Gastroesophageal sphincter (tissue), 2 donors: ENCODE measurements around the gene TSPEAR.

Experiments
- EP300 ChIP-seq: sonication (generic); formaldehyde crosslinking; IDR thresholded peaks from one replicate; pipeline ENCODE4 v1.6.1; 2017; ENCODE audit warnings: antibody characterized with exemption, mild to moderate bottlenecking
- POLR2A ChIP-seq, 2 donors: fragments of 450-650 bp; IDR thresholded peaks; one replicate each; pipeline ENCODE4 v1.6.1; 2017; ENCODE audit warnings: antibody characterized with exemption in 2 of 2, mild to moderate bottlenecking in 2 of 2, moderate library complexity in 1 of 2

- no peak for TF ChIP-seq EP300
- no peak for TF ChIP-seq POLR2A (IDR thresholded peaks at IDR 0.05)
These were observed 4.4 kb downstream of the TSPEAR start for GRCh38 chr21:44706706-44707581.
